ENCODE measurements around the gene NCAPH2.
"Not testable (repeated sequence)": the region's sequence is repeated elsewhere in the genome, so short reads cannot be mapped to it uniquely, and the experiment has no call there.

- TF ChIP-seq CTCF, POLR2A (IDR thresholded peaks at IDR 0.05): not testable (repeated sequence)
Observed at GRCh38 chr22:50520184-50520583, 12.2 kb downstream of the NCAPH2 start.
